Measurements from ENCODE around the gene CSPG4. TPM values are rescaled to one million over a fixed set of nuclear protein-coding genes. Genes with fewer than 3 reads are reported as not detected.

CSPG4 gene
- total RNA-seq, 1 experiment from 2014 or later, result 2.0 TPM

DNA sequence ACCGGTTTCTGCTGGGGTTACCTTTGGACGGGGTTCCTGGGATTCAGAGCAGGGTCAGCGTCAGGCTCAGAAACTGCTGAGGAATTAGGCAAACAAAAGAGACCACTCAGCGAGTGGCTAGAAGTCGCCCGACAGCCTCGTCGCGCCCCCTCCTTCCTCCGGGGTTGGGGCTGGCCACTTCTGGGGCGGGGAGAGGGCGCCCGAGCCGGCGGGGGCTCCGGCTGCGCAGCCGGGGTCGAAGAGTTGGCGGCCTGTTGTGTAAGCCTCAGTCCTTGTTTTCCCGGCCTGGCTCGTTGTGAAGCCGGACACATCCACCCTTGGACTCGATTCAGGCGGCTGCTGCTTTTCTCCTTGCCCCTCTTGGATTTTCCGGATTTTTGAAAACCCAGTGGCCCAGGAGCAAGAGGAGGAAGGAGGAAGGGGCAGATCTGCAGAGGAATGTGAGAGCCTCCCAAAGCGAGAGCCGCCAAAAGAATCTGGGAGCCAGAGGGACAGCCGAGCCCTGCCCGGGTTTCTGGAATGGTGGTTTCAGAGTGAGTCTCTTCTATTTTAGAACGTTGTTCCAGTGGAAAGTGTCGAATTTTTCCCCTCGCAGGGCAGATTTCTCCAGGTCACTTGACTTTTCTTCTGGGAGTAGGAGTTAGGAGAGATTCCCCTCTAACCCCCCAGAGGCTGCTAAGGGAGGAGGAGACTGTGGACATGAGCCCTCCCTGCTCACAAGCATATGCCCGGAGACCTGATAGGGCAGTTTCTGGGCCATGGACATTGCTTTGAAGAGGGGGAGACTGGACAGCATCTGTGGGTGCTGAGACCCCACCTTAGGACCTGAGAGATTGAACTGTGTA lies 64.3 kb downstream of the CSPG4 start:
- no peak overlapping the region for H4K91ac ChIP-seq (ENCODE audit: insufficient read length, low read depth, low read length)
- H3K9ac ChIP-seq (ENCODE audit: extremely low read depth, insufficient read length, low read length), result peak overlapping the region; percentile 86
- H3K23ac ChIP-seq (ENCODE audit: insufficient read length, low read depth, low read length), result no peak overlapping the region
- H2AK5ac ChIP-seq (ENCODE audit: insufficient read length, low read length), result no peak overlapping the region
- no peaks in the 10 kb centered on the region for H3K9me3 ChIP-seq (ENCODE audit: control insufficient read depth, low read depth, low read length)
- H3K79me2 ChIP-seq (ENCODE audit: insufficient read depth, low read length), result peaks cover 9% of the 10 kb centered on the region; the same call in 1 of the 2 replicates
- H3K4me1 ChIP-seq (ENCODE audit: insufficient read depth, low read length), result peaks cover 3% of the 10 kb centered on the region; the same call in 1 of the 2 replicates
- no peaks in the 10 kb centered on the region for H3K79me1 ChIP-seq (ENCODE audit: insufficient read depth, low read depth, low read length, poor library complexity, severe bottlenecking)
- peaks cover 4% of the 10 kb centered on the region; the same call in 1 of the 2 replicates for H3K27me3 ChIP-seq (ENCODE audit: insufficient read depth, low read length)
- H3K9me3 Mint-ChIP-seq, result no peaks in the 10 kb centered on the region
- peak overlapping the region; percentile 59 for H3K14ac ChIP-seq (ENCODE audit: insufficient read depth, low read length)
- H3K56ac ChIP-seq (ENCODE audit: insufficient read length, low read depth, low read length), result no peak overlapping the region
- H4K5ac ChIP-seq (ENCODE audit: insufficient read length, low read depth, low read length), result no peak overlapping the region
- no peaks in the 10 kb centered on the region for H4K20me1 ChIP-seq (ENCODE audit: control insufficient read depth, insufficient read depth, insufficient read length)
- peaks cover 17% of the 10 kb centered on the region for H3K23me2 ChIP-seq (ENCODE audit: insufficient read length, low read depth, low read length, poor library complexity, severe bottlenecking)
- H3K18ac ChIP-seq (ENCODE audit: insufficient read length, low read depth, low read length), result peak overlapping the region; percentile 61
- no CpG with 5 or more reads among the region's 34 CpGs for WGBS (ENCODE audit: extremely low coverage, insufficient read length, low lambda C conversion rate)
- H3K36me3 Mint-ChIP-seq (ENCODE audit: insufficient read depth in 1 of 3, low read depth in 3 of 3), result peaks cover 10 to 34% (median 26%) of the 10 kb centered on the region in 3 experiments
- peak overlapping the region; percentile 93 to 97 for H3K4me3 Mint-ChIP-seq
- no peak overlapping the region; the same call in 1 of the 2 replicates for H2BK15ac ChIP-seq (ENCODE audit: low read depth, low read length)
- H3K27ac ChIP-seq (ENCODE audit: insufficient read length, low read depth, low read length), result peak overlapping the region; percentile 43
- no peak overlapping the region for H3T11ph ChIP-seq (ENCODE audit: low read length)
- no peak overlapping the region for H2BK20ac ChIP-seq (ENCODE audit: low read depth, low read length, poor library complexity, severe bottlenecking)
- peaks cover 55 to 58% of the 10 kb centered on the region in 2 experiments for H3K4me1 Mint-ChIP-seq
- peak overlapping the region; percentile 86 for H3K4me2 ChIP-seq (ENCODE audit: insufficient read depth, insufficient read length, low read length)
- no peak overlapping the region for H2BK12ac ChIP-seq (ENCODE audit: insufficient read length, low read depth, low read length)
- H3K27me3 Mint-ChIP-seq (ENCODE audit: low read depth), result peaks cover 23% of the 10 kb centered on the region
- H2AFZ ChIP-seq (ENCODE audit: low read length), result no peak overlapping the region
- TF ChIP-seq, protein P1, sequence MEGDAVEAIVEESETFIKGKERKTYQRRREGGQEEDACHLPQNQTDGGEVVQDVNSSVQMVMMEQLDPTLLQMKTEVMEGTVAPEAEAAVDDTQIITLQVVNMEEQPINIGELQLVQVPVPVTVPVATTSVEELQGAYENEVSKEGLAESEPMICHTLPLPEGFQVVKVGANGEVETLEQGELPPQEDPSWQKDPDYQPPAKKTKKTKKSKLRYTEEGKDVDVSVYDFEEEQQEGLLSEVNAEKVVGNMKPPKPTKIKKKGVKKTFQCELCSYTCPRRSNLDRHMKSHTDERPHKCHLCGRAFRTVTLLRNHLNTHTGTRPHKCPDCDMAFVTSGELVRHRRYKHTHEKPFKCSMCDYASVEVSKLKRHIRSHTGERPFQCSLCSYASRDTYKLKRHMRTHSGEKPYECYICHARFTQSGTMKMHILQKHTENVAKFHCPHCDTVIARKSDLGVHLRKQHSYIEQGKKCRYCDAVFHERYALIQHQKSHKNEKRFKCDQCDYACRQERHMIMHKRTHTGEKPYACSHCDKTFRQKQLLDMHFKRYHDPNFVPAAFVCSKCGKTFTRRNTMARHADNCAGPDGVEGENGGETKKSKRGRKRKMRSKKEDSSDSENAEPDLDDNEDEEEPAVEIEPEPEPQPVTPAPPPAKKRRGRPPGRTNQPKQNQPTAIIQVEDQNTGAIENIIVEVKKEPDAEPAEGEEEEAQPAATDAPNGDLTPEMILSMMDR (conservative IDR thresholded peaks at IDR 0.05), result no peak
- DNase-seq, result peak; percentile 69
- no peak overlapping the region for H4K8ac ChIP-seq (replicated peaks; ENCODE audit: insufficient read length, low read depth, low read length)
- no peak overlapping the region for H2BK5ac ChIP-seq (ENCODE audit: insufficient read length, low read length)
- H3K4ac ChIP-seq (ENCODE audit: low read depth, low read length), result no peak overlapping the region; the same call in 1 of the 2 replicates
- H2BK120ac ChIP-seq (ENCODE audit: low read depth, low read length, poor library complexity, severe bottlenecking), result no peak overlapping the region
- H3K27ac Mint-ChIP-seq, result peak overlapping the region; percentile 98 to 99 (median 98)

All from H9 (cell line).